HepG2 (cell line): ENCODE data around the gene ACAP3. TPM values are rescaled to one million over a fixed set of nuclear protein-coding genes. Genes with fewer than 3 reads are reported as not detected.
A peak's percentile ranks its signal among the peaks of the same experiment; 100 is the strongest.

Experiments used
- AFF4 ChIP-seq: sonication (generic); formaldehyde crosslinking; IDR thresholded peaks from 2 replicates; pipeline ENCODE4 v1.4.0; 2020; ENCODE audit warnings: missing genetic modification reagents
- ATRX ChIP-seq: sonication (generic); formaldehyde crosslinking; IDR thresholded peaks from 2 replicates; pipeline ENCODE4 v1.4.0; 2020; ENCODE audit warnings: missing genetic modification reagents, borderline replicate concordance
- EHMT2 ChIP-seq: fragments of 200-600 bp; sonication (generic); IDR thresholded peaks from 2 replicates; pipeline ENCODE4 v1.7.0; 2017; ENCODE audit warnings: antibody characterized with exemption, low read depth, low read length, borderline replicate concordance
- NFYC ChIP-seq: IDR thresholded peaks from 2 replicates; pipeline ENCODE4 v1.6.1; 2016; ENCODE audit warnings: missing genetic modification reagents, missing compliant biosample characterization
- PAF1 ChIP-seq: IDR thresholded peaks from 2 replicates; pipeline ENCODE4 v1.6.1; 2016; ENCODE audit warnings: missing genetic modification reagents, missing compliant biosample characterization
- REPIN1 ChIP-seq: sonication (generic); formaldehyde crosslinking; IDR thresholded peaks from 2 replicates; pipeline ENCODE4 v1.8.0; 2022; ENCODE audit warnings: missing genetic modification reagents, low read depth, mild to moderate bottlenecking, borderline replicate concordance
- SMYD3 ChIP-seq: sonication (generic); formaldehyde crosslinking; IDR thresholded peaks from 2 replicates; pipeline ENCODE4 v1.8.1; 2023; ENCODE audit warnings: mild to moderate bottlenecking, missing genetic modification reagents
- TBX2 ChIP-seq: sonication (generic); formaldehyde crosslinking; IDR thresholded peaks from 2 replicates; pipeline ENCODE4 v1.5.0; 2020; ENCODE audit warnings: missing genetic modification reagents, mild to moderate bottlenecking, borderline replicate concordance
- THRA ChIP-seq: sonication (generic); formaldehyde crosslinking; IDR thresholded peaks from 2 replicates; pipeline ENCODE4 v1.4.0; 2020; ENCODE audit warnings: missing genetic modification reagents, borderline replicate concordance
- TSC22D2 ChIP-seq: sonication (generic); formaldehyde crosslinking; IDR thresholded peaks from 2 replicates; pipeline ENCODE4 v1.5.1; 2020; ENCODE audit warnings: missing genetic modification reagents, mild to moderate bottlenecking, borderline replicate concordance
- ZBTB38 ChIP-seq: sonication (generic); formaldehyde crosslinking; IDR thresholded peaks from 2 replicates; pipeline ENCODE4 v1.5.1; 2020; ENCODE audit warnings: mild to moderate bottlenecking, missing genetic modification reagents
- ZNF33B ChIP-seq: sonication (generic); formaldehyde crosslinking; IDR thresholded peaks from 2 replicates; pipeline ENCODE4 v1.5.1; 2020; ENCODE audit warnings: mild to moderate bottlenecking, missing genetic modification reagents
- ZNF407 ChIP-seq: sonication (generic); formaldehyde crosslinking; IDR thresholded peaks from one replicate; pipeline ENCODE4 v1.5.1; 2020; ENCODE audit warnings: mild to moderate bottlenecking, missing genetic modification reagents; ENCODE audit errors: not compliant biosample characterization
- ZNF558 ChIP-seq: sonication (generic); formaldehyde crosslinking; IDR thresholded peaks from 2 replicates; pipeline ENCODE4 v1.9.0; 2022; ENCODE audit warnings: mild to moderate bottlenecking, missing genetic modification reagents, borderline replicate concordance
- polyA plus RNA-seq, 8 experiments: library from polyadenylated mRNA; depleted of rRNA in 3 of 8; stranded (reverse) in 7 of 8; unstranded in 1 of 8; fragments of >200 nt; fragmentation: Illumina TruSeq in 4 of 8; extraction: Trizol in 4 of 8; gene quantifications; 2 replicates each; pipeline versions ENCODE4 v1.2.1 to v1.2.3, GENCODE V29; 2011 to 2016; ENCODE audit warnings: low read depth in 4 of 8, missing spikeins in 1 of 8, mixed read lengths in 1 of 8; ENCODE audit not compliant: insufficient read depth in 1 of 8
- total RNA-seq, 5 experiments: library from RNA; depleted of rRNA; stranded (reverse); fragments of >200 nt; fragmentation: Illumina TruSeq; extraction: Trizol; gene quantifications; 2 replicates each; pipeline ENCODE4 v1.2.3, GENCODE V29; 2016; ENCODE audit warnings: low read depth in 1 of 5

Gene ACAP3
- total and polyA plus RNA-seq, 2 of the 13 experiments (the other 11 are each of a cell fraction or from before 2014, with no cell fraction given), result 29.4 to 50.8 TPM

DNA sequence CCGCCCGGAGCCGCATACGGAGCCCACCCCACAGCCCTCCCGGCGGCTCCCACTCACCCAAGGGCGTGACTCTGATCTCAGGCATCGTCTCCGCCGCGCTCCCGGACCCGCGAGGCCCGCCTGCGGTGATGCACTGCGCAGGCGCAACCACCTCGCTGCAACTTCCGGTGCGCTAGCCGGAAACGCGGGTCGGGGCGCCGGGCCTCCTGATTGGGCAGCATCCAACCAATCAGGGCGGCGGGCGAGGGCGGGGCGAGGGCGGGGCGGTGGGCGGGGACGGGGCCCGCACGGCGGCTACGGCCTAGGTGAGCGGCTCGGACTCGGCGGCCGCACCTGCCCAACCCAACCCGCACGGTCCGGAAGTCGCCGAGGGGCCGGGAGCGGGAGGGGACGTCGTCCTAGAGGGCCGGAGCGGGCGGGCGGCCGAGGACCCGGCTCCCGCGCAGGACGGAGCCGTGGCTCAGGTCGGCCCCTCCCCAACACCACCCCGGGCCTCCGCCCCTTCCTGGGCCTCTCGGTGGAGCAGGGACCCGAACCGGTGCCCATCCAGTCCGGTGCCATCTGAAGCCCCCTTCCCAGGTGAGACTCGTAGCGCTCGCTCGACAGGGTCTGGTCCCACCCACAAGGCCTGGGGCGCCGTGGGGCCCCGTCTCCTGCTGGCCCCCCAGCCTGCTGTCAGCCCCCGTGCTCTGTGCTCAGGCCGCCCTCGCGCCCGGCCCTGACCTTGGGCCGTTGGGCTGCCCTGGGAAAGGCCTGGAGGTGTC, 17.0 kb upstream of the ACAP3 start, which contains the start of the genes CPTP and INTS11 (continued):
- TF ChIP-seq AFF4 (CRISPR knock-in tag) (no peak), ZNF558 (peak; percentile 76; the same call in 1 of the 2 replicates), ATRX (CRISPR knock-in tag) (no peak), ZBTB38 (CRISPR knock-in tag) (no peak; the same call in 1 of the 2 replicates), ZNF33B (no peak; the same call in 1 of the 2 replicates), THRA (CRISPR knock-in tag) (peak; percentile 41; the same call in 1 of the 2 replicates), EHMT2 (no peak), PAF1 (CRISPR knock-in tag) (no peak), REPIN1 (CRISPR knock-in tag) (no peak), SMYD3 (CRISPR knock-in tag) (no peak), TBX2 (CRISPR knock-in tag) (peak; percentile 85), TSC22D2 (CRISPR knock-in tag) (no peak), ZNF407 (CRISPR knock-in tag) (peak; percentile 9), NFYC (peak; percentile 78)
